ENCODE measurements around the gene CPLX1. TPM values are rescaled to one million over a fixed set of nuclear protein-coding genes. Genes with fewer than 3 reads are reported as not detected.

CPLX1 gene
- total RNA-seq, 1 donor from 2014 or later = not detected

GRCh38 chr4:793093-793861 lies 32.7 kb downstream of the CPLX1 start:
- H3K27me3 Mint-ChIP-seq = peaks cover 38% of the 10 kb centered on the region
- no peaks in the 10 kb centered on the region for H3K9me3 Mint-ChIP-seq
- H3K36me3 Mint-ChIP-seq (ENCODE audit: low read depth) = no peaks in the 10 kb centered on the region
- POLR2A ChIA-PET = interaction anchor here (0.6 to 1.1 kb wide), 2 partner anchors 11 to 23 kb away, joined by 5 read pairs; no protein-coding TSS in a partner anchor
- DNase-seq (no peak), ATAC-seq (ENCODE audit: low read depth) (no peak)
- H3K27ac Mint-ChIP-seq = no peak overlapping the region
- peaks cover 21% of the 10 kb centered on the region for H3K4me1 Mint-ChIP-seq
- CTCF ChIA-PET = interaction anchor here (0.9 kb wide), 1 partner anchor 11 kb away, joined by 3 read pairs; no protein-coding TSS in a partner anchor
- no peak for TF ChIP-seq CTCF (IDR thresholded peaks at IDR 0.05)
- H3K4me3 Mint-ChIP-seq = peak overlapping the region; percentile 51
- intact Hi-C loops (cut with micrococcal nuclease) = no loop called here

- CTCF ChIA-PET = no interaction called here
- H3K27me3 Mint-ChIP-seq = peaks cover 40% of the 10 kb centered on the region
Measured at GRCh38 chr4:792626-793092, 33.3 kb downstream of the CPLX1 start.

GRCh38 chr4:791898-792625 lies 33.9 kb downstream of the CPLX1 start:
- DNase-seq (no peak), ATAC-seq (ENCODE audit: low read depth) (peak; percentile 47)
- H3K4me1 Mint-ChIP-seq = peaks cover 23% of the 10 kb centered on the region
- CTCF ChIA-PET = no interaction called here
- intact Hi-C loops (cut with micrococcal nuclease) = no loop called here
- no peak overlapping the region for H3K27ac Mint-ChIP-seq
- no peaks in the 10 kb centered on the region for H3K9me3 Mint-ChIP-seq
- peak overlapping the region; percentile 51 for H3K4me3 Mint-ChIP-seq
- TF ChIP-seq CTCF (IDR thresholded peaks at IDR 0.05) = no peak
- peaks cover 44% of the 10 kb centered on the region for H3K27me3 Mint-ChIP-seq
- no peaks in the 10 kb centered on the region for H3K36me3 Mint-ChIP-seq (ENCODE audit: low read depth)
- POLR2A ChIA-PET = no interaction called here

More at GRCh38 chr4:792626-793092, 33.3 kb downstream of the CPLX1 start:
- no peaks in the 10 kb centered on the region for H3K36me3 Mint-ChIP-seq (ENCODE audit: low read depth)
- H3K9me3 Mint-ChIP-seq = no peaks in the 10 kb centered on the region
- intact Hi-C loops (cut with micrococcal nuclease) = no loop called here
- DNase-seq (no peak), ATAC-seq (ENCODE audit: low read depth) (peak; percentile 45)
- no peak for TF ChIP-seq CTCF (IDR thresholded peaks at IDR 0.05)
- H3K27ac Mint-ChIP-seq = no peak overlapping the region
- POLR2A ChIA-PET = interaction anchor here (0.6 kb wide), 1 partner anchor 22 kb away, joined by 5 read pairs; no protein-coding TSS in a partner anchor
- H3K4me3 Mint-ChIP-seq = peak overlapping the region; percentile 51
- peaks cover 21% of the 10 kb centered on the region for H3K4me1 Mint-ChIP-seq

- no peak overlapping the region for H3K27ac Mint-ChIP-seq
- POLR2A ChIA-PET = no interaction called here
Measured at GRCh38 chr4:791252-791897, 34.6 kb downstream of the CPLX1 start.

More at GRCh38 chr4:791252-791897, 34.6 kb downstream of the CPLX1 start:
- no peak for TF ChIP-seq CTCF (IDR thresholded peaks at IDR 0.05)
- Mint-ChIP-seq H3K36me3 (ENCODE audit: low read depth) (no peaks in the 10 kb centered on the region), H3K27me3 (peaks cover 37% of the 10 kb centered on the region), H3K4me3 (no peak overlapping the region), H3K9me3 (no peaks in the 10 kb centered on the region), H3K4me1 (peaks cover 23% of the 10 kb centered on the region)
- no peak for ATAC-seq (ENCODE audit: low read depth)
- intact Hi-C loops (cut with micrococcal nuclease) = no loop called here
- CTCF ChIA-PET = no interaction called here
- no peak for DNase-seq
